ENCODE results near the gene CFAP92.

CFAP92 gene

DNA sequence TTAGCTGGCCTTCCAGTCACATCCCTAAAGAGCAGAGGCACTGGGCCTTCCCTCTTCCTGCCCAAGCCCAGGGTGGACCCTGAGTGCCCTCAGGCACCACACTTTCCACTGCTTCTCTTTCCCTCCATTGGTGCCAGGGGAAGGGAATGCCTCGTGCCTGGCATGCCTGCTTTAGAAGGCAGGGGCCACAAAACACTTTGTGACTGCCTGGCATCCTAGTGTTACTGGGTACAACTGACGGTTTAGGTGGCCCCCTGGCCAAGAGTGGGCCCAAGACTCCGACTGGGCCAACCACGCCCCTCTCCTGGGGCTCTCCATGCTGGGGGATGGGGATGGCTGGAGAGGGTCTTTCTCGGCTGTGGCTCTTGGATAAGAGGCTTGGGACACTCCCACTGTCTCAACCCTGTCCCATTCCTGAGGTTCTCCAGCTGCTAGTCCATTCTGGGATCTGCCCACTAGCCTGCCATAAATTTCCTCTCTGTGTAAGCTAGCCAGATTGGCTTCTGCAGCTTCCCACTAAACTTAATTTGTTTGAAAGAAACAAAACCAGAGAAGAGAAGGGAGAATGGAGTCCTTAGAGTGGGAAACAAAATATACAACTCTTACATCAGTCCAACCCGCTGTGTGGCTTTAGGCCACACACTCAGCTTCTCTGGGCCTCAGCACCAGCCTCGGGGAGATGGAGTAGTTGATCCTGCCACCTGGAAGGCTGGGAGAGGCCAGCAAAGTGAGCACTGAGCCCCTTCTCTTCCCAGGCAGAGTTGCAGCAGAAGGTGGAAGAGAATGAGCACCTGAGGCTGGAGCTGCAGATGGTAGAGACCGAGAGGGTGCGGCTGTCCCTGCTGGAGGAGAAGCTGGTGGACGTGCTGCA lies 42.6 kb upstream of the CFAP92 start:
- Histone ChIP-seq H3K9me3 (ENCODE audit: low read length) (no peaks in the 10 kb centered on the region), H3K4me1 (ENCODE audit: insufficient read depth, low read length, severe bottlenecking) (no peaks in the 10 kb centered on the region), H3F3A (ENCODE audit: insufficient read depth, low read length) (no peaks in the 10 kb centered on the region), H3K9ac (ENCODE audit: low read length) (no peak overlapping the region), H3K4me2 (ENCODE audit: low read length) (no peak overlapping the region), H3K9me2 (ENCODE audit: low read depth, low read length) (no peaks in the 10 kb centered on the region), H3K79me2 (ENCODE audit: insufficient read depth, low read length) (no peaks in the 10 kb centered on the region), H3K27me3 (ENCODE audit: insufficient read depth, low read length) (peaks cover 13% of the 10 kb centered on the region), H3K4me3 (ENCODE audit: low read depth, low read length, poor library complexity, severe bottlenecking) (no peak overlapping the region), H3K27ac (ENCODE audit: low read depth, low read length, poor library complexity, severe bottlenecking) (no peak overlapping the region), H3K36me3 (ENCODE audit: insufficient read depth, low read length) (no peaks in the 10 kb centered on the region), H2AFZ (ENCODE audit: low read length) (no peak overlapping the region), H4K20me1 (ENCODE audit: insufficient read depth, low read length) (no peaks in the 10 kb centered on the region)
- TF ChIP-seq, protein P1, sequence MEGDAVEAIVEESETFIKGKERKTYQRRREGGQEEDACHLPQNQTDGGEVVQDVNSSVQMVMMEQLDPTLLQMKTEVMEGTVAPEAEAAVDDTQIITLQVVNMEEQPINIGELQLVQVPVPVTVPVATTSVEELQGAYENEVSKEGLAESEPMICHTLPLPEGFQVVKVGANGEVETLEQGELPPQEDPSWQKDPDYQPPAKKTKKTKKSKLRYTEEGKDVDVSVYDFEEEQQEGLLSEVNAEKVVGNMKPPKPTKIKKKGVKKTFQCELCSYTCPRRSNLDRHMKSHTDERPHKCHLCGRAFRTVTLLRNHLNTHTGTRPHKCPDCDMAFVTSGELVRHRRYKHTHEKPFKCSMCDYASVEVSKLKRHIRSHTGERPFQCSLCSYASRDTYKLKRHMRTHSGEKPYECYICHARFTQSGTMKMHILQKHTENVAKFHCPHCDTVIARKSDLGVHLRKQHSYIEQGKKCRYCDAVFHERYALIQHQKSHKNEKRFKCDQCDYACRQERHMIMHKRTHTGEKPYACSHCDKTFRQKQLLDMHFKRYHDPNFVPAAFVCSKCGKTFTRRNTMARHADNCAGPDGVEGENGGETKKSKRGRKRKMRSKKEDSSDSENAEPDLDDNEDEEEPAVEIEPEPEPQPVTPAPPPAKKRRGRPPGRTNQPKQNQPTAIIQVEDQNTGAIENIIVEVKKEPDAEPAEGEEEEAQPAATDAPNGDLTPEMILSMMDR (IDR thresholded peaks at IDR 0.05; ENCODE audit: low read length), result no peak
- TF ChIP-seq EZH2 (IDR thresholded peaks at IDR 0.05; ENCODE audit: borderline replicate concordance, low read length), result no peak

DNA sequence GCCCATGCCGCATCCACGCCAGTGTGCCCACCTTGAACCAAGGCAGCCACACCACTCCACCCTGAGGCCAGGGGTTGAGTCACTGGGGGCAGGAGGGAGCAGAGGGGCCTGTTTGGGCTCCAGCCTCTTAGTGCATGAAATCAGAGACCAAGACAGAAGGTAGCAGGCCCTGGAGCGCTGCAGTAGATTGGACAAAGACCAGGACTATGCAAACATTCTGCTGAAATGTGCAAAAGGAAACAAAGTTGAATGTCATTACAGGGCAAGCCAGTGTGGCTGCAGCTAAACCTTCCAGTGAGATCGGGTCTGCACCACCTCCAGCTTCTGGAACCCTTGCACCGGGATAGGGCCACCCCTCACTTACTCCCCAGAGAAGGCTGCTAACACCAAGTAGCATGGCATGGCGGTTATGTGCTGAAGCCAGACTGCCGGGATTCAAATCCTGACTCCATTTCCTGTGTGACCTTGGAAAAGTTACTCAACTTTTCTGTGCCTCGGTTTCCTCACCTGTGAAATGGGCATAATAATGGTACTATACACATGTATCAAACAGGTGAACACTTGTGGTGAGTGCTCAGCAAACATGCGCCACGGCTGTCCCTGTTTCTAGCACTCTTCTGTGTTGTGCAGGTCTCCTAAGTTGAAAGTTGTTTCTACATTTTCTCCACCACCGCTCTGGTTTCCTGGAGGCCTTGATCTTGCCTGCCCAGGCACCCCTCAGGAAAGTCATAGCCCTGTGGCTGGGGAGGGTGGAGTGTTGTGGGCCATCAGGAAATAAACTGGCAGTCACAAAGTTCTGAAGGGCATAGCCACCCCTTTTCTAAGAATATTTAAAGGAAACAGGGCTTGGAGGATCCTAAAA lies 41.7 kb upstream of the CFAP92 start:
- Histone ChIP-seq H3K27ac (ENCODE audit: low read depth, low read length, poor library complexity, severe bottlenecking) (no peak overlapping the region), H3K79me2 (ENCODE audit: insufficient read depth, low read length) (no peaks in the 10 kb centered on the region), H4K20me1 (ENCODE audit: insufficient read depth, low read length) (no peaks in the 10 kb centered on the region), H2AFZ (ENCODE audit: low read length) (no peak overlapping the region), H3F3A (ENCODE audit: insufficient read depth, low read length) (no peaks in the 10 kb centered on the region), H3K4me3 (ENCODE audit: low read depth, low read length, poor library complexity, severe bottlenecking) (no peak overlapping the region), H3K9me2 (ENCODE audit: low read depth, low read length) (no peaks in the 10 kb centered on the region), H3K4me2 (ENCODE audit: low read length) (no peak overlapping the region), H3K9me3 (ENCODE audit: low read length) (no peaks in the 10 kb centered on the region), H3K4me1 (ENCODE audit: insufficient read depth, low read length, severe bottlenecking) (no peaks in the 10 kb centered on the region), H3K27me3 (ENCODE audit: insufficient read depth, low read length) (peaks cover 13% of the 10 kb centered on the region), H3K9ac (ENCODE audit: low read length) (no peak overlapping the region), H3K36me3 (ENCODE audit: insufficient read depth, low read length) (no peaks in the 10 kb centered on the region)
- TF ChIP-seq, protein P1 (IDR thresholded peaks at IDR 0.05; ENCODE audit: low read length), result no peak
- TF ChIP-seq EZH2 (IDR thresholded peaks at IDR 0.05; ENCODE audit: borderline replicate concordance, low read length), result no peak

DNA sequence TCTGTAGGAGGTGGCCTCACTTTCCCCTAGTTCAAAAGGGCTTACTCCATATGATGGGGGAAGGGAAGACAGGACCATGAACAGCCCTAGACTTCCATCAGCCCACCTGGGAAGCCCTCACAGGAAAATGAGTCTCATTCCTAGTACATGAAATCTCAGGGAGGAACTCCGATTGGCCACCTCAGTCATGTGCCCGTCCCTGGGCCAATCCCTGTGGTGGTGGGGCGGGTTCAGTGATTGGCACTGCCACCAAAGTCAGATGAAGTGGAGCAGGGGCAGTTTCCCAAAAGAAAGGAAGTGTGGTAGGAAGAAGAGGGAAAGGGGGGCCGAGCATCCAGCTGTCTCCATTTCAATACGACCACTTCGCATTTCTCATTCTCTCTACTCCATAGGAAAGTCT lies 40.8 kb upstream of the CFAP92 start:
- no peaks in the 10 kb centered on the region for H3K79me2 ChIP-seq (ENCODE audit: insufficient read depth, low read length)
- no peaks in the 10 kb centered on the region; the same call in 1 of the 2 replicates for H3K36me3 ChIP-seq (ENCODE audit: insufficient read depth, low read length)
- peaks cover 9% of the 10 kb centered on the region for H3K27me3 ChIP-seq (ENCODE audit: insufficient read depth, low read length)
- no peaks in the 10 kb centered on the region for H4K20me1 ChIP-seq (ENCODE audit: insufficient read depth, low read length)
- no peak overlapping the region for H3K27ac ChIP-seq (ENCODE audit: low read depth, low read length, poor library complexity, severe bottlenecking)
- H3K9ac ChIP-seq (ENCODE audit: low read length), result no peak overlapping the region
- no peaks in the 10 kb centered on the region for H3F3A ChIP-seq (ENCODE audit: insufficient read depth, low read length)
- H3K4me1 ChIP-seq (ENCODE audit: insufficient read depth, low read length, severe bottlenecking), result no peaks in the 10 kb centered on the region
- H3K9me3 ChIP-seq (ENCODE audit: low read length), result no peaks in the 10 kb centered on the region
- H3K4me3 ChIP-seq (ENCODE audit: low read depth, low read length, poor library complexity, severe bottlenecking), result no peak overlapping the region
- no peaks in the 10 kb centered on the region for H3K9me2 ChIP-seq (ENCODE audit: low read depth, low read length)
- TF ChIP-seq EZH2 (IDR thresholded peaks at IDR 0.05; ENCODE audit: borderline replicate concordance, low read length), result no peak
- TF ChIP-seq, protein P1 (IDR thresholded peaks at IDR 0.05; ENCODE audit: low read length), result no peak
- H3K4me2 ChIP-seq (ENCODE audit: low read length), result no peak overlapping the region
- no peak overlapping the region for H2AFZ ChIP-seq (ENCODE audit: low read length)

Data from OCI-LY1 (cell line).